Fibroblast of skin of abdomen (primary cell): Measurements from ENCODE around the gene PRR19.
"Not testable (repeated sequence)": the region's sequence is repeated elsewhere in the genome, so short reads cannot be mapped to it uniquely, and the experiment has no call there.

Source experiments
- DNase-seq: peaks from one replicate; pipeline ENCODE4 v3.0.0-alpha.2; 2013

Gene PRR19

DNA sequence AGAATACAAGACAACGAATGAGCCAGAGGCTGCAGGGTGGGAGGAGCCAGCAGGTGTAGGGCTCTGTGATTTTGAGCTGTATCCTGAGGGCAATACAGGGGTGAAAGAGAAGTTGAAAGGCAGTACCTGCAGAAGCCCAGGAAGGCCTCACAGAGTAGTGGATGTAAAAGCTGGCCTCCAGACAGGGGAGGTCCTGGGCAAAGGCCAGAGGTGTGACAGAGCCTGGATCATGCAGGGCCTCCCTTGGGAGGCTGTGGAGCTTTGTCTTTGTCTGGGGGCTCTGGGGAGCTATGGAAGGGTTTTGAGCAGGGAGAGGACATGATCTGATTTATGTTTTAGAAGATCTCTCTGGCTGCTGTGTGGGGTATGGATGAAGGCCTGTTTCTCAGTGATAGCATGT, 26.2 kb downstream of the PRR19 start:
- DNase-seq, result no peak

DNA sequence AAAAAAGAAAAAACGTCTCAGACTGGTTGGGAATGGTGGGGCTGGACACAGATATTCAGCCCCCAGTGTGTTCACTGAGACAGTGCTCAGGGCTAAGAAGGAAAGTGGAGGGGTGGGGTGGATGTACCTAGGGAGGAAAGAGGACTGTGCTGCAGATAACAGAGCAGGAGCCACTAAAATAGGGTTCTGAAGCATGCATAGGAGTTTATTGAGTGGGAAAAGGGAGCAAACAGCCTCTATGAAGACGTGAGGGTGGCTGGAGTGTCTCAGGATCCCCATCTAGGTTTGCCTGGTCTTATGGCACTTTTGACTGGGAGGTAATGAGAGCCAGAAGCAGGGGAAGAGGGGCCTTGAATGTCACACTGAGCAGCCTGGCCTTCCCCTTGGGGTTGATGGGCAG, 26.9 kb downstream of the PRR19 start:
- DNase-seq, result no peak

DNA sequence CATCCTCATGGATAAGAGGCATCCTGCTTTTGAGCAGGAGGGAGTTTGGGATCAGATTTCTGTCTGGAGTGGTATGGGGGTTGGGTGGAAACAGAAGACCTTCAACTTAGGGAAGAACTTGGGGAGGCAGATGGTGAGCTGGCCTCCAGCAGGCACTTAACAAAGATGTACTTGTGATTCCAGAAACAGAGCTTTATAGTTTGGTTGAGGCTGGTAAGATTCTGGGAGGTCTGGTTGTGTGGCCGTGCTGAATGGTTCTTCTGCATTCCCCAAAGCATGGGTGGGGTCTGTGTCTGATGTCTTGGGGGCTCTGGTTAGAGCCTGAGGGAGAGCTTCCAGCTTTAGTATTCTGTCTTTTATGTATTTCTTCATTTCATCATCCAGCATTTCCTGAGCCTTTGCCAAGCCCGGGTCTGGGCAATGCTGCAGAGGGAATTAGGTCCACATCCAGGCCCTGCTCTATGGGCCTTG, 28.3 kb downstream of the PRR19 start:
- peak; percentile 63 for DNase-seq

DNA sequence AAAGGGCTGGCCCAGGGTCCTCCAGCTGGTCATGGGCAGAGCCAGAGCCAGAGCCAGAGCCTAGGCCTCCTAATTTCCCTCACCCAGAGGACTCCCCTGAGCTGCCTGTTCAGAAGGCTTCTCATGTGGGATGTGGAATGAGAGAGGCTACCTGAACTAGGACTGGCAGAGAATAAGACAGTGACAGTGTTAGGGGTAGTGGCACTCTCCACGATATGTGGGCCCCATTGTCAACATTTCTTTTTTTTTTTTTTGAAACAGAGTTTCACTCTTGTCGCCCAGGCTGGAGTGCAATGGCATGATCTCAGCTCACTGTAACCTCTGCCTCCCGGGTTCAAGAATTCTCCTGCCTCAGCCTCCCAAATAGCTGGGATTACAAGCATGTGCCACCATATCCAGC, 29.4 kb downstream of the PRR19 start:
- not testable (repeated sequence) for DNase-seq

DNA sequence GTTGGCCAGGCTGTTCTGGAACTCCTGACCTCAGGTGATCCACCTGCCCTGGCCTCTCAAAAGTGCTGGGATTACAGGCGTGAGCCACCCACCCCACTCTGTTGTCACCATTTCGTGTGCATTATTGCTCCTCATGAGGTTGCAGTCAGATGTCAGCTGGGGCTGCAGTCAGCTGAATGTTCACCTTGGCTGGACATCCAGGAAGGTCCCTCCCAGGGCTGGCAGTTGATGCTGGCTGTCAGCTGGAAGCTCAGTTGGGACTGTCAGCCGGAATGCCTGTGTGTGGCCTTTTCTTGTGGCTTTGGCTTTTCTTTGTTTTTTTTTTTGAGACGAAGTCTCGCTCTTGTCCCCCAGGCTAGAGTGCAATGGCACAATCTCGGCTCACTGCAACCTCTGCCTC, 30.1 kb downstream of the PRR19 start:
- no peak for DNase-seq

DNA sequence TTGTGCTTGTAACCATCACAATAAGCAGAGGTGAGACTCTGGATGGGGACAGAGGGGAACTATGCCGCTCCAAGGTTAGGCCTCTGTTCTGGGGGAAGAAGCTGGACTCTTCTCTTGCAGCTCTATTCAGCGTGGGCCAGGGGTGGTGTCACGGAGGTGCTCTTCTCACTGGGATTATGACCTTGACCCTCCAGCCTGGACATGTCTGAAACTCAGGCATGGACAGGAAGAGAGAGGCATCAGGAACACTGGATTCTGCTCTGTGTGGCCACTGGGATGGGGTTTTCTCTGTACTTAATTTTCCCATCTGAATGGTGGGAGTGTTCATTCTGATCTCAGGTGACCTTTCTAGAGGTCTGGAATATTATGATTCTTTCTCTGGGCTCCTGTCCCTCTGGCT, 31.1 kb downstream of the PRR19 start:
- DNase-seq, result no peak

DNA sequence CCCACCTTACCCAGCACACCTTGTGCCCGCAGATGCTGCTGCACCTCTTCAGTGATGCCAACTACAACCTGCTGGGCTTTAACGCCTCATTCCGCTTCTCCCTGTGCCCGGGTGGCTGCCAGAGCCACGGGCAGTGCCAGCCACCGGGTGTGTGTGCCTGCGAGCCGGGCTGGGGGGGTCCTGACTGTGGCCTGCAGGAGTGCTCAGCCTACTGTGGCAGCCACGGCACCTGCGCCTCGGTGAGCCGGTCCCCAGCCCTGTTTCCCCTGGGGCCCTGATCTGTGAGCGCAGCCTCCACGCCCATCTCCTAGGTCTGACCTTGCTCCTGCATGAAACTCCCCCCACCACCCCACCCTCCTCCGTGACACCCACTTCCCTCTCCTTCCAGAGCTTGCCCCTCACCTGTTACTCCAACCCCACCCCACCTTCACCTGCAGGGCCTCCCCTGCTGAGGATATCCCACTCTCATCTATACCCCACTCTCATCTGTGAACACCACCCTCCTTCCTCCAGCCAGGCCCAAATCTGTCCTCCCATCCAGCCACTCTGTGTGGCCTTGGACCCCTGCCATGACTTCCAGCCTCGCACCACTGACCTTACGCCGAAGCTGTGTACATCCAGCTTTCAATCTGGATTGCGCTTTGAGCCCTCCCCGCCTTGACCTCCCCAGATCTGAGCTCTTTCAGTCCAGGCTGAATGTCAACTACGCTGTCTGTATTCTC, 32.2 kb downstream of the PRR19 start:
- no peak for DNase-seq

DNA sequence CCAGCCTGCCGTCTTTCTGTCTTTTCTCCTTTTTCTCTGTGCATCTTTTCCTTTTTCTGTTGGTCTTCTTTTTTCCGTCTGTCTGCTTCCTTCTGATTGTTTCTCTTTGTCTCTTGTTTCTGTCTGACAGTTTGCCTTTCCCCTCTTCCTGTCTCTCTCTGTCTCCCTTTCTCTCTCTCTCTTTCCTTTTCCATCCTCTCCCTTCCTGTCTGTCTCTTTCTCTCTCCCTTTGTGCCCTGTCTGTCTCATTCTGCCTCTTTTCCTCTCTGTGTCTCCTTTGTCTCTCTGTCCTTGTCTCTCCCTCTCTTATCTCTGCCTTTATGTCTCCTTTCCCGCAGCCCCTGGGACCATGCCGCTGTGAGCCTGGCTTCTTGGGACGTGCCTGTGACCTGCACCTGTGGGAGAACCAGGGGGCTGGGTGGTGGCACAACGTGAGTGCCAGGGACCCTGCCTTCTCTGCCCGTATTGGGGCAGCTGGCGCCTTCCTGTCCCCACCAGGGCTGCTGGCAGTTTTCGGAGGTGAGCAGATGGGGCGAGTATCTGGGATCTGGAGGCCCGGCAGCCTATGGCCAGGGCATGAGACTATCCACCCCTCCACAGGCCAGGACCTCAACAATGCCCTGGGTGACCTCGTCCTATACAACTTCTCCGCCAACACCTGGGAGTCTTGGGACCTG, 32.9 kb downstream of the PRR19 start:
- no peak for DNase-seq

DNA sequence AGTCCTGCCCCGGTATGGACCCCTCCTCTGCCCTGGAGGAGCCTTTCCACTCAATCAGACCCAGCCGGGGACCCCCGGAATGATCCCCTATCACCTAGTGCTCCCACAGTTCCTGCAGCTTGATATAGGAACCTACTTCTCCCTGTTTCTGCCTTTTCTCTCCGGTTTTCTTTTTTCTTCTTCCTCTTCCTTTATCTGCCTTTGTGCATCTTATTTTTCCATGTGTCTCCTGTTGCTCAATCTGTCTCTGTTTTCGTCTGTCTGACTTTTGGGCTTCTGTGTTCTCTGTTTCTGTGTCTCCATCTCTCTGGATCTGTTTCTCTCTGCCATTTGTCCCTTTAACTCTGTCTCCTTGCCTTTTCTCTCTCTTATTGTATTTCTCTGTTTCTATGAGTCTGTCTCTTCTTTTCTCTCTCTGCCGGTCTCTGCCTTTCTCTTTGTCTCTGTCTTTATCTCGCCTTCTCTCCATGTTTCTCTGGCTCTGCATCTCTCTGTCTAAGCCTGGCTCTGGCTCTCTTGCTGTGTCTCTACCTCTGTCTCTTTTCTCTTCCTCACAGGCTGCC, 33.5 kb downstream of the PRR19 start:
- DNase-seq, result no peak

DNA sequence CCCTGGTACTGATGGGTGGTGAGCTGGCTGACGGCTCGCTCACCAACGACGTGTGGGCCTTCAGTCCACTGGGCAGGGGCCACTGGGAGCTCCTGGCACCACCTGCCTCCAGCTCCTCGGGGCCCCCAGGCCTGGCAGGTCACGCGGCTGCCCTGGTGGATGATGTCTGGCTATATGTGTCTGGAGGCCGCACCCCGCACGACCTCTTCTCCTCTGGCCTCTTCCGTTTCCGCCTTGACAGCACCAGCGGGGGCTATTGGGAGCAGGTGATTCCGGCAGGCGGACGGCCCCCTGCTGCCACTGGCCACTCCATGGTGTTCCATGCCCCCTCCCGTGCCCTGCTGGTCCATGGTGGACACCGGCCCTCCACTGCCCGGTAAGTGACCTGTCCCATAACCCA, 34.0 kb downstream of the PRR19 start:
- no peak for DNase-seq

DNA sequence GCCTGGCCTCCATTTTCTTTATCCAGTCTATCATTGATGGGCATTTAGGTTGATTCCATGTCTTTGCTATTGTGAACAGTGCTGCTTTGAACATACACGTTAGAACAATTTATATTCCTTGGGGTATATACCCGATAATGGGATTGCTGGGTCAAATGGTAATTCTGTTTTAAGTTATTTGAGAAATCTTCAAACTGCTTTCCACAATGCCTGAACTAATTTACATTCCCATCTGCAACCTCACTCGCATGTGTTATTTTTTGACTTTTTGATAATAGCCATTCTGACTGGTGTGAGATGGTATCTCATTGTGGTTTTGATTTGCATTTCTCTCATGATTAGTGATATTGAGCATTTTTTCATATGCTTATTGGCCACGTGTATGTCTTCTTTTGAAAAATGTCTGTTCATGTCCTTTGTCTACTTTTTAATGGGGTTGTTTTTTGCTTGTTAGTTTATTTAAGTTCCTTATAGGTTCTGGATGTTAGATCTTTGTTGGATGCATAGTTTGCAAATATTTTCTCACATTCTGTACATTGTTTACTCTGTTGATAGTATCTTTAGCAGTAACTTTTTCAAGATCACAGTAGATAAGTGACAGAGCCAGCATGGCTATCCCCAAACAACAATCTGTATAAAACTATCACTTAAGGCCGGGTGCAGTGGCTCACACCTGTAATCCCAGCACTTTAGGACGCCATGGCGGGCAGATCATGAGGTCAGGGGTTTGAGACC, 37.4 kb downstream of the PRR19 start:
- not testable (repeated sequence) for DNase-seq

DNA sequence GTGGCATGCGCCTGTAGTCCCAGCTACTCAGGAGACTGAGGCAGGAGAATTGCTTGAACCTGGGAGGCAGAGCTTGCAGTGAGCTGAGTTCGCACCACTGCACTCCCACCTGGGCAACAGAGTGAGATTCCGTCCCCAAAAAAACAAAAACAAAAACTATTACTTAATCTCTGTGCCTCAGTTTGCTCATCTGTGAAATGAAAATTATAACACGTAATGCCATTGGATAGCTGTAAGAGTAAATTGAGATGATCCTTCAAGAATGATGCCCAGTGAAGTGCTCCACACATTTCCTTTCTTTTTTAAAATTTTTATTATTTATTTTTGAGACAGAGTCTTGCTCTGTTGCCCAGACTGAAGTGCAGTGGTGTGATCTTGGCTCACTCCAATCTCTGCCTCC, 38.0 kb downstream of the PRR19 start:
- not testable (repeated sequence) for DNase-seq

DNA sequence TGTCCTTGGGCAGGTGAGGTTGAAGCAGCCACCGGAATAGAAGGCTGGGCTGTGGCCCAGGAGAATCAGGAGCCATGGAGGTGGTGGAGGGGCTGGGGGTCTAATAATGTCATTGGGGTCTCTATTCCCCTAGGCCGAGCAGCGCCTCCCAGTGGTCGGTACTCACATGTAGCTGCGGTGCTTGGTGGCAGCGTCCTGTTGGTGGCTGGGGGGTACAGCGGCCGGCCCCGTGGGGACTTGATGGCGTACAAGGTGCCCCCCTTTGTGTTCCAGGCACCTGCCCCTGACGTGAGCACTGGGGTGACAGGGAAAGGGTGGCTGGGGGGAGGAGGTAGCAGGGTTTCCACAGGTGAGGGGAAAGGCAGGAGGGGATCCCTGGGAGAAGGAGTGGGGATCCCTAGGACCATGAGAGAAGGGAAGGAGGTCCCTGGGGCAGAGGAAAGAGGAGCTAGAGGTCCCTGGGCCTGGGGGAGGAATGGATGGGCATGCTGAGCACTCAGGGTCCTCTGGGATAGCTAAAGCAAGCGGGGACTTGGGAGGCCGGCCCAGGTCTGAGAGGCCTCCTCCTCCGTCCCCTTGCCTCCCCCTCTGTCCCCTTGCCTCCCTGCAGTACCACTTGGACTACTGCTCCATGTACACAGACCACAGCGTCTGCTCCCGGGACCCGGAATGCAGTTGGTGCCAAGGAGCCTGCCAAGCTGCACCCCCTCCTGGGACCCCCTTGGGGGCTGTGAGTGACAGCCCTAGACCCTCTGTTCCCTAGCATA, 41.6 kb downstream of the PRR19 start:
- no peak for DNase-seq

DNA sequence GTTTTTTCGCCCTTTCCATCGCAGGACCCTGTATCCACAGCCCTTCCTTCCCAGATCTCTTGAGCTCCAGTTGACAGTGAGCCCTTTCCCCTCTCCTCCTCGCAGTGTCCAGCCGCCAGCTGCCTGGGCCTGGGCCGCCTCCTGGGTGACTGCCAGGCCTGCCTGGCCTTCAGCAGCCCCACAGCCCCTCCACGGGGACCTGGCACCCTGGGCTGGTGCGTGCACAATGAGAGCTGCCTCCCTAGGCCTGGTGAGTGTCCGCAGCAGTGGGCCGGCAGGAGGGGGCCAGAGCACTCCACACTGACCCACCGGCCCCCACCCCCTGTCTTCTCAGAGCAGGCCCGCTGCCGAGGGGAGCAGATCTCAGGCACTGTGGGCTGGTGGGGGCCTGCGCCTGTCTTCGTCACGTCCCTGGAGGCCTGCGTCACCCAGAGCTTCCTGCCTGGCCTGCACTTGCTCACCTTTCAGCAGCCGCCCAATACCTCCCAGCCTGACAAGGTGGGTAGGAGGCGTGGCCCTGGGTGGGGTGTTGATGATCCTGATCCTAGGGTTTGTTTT, 42.5 kb downstream of the PRR19 start:
- no peak for DNase-seq

DNA sequence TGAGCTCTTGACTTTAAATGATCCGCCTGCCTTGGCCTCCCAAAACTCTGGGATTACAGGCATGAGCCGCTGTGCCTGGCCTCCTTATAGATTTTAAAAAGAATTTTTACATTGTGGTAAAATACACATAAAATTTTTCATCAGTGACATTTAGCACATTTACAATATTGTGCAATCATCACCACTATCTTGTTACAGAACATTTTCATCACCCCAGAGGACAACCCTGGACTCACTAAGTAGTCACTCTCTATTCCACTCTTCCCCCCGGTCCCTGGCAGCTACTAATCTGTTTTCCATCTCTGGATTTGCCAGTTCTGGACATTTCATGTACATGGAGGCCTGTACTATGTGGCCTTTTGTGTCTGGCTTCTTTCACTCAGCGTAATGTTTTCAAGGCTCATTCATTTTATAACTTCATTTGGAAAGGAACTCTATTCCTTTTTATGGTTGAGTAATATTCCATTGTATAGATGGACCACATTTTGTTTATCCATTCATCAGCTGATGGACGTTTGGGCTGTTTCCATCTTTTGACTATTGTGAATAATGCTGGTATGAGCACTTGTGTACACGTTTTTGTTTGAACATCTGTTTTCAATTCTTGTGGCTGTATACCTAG, 43.4 kb downstream of the PRR19 start:
- peak; percentile 40 for DNase-seq

DNA sequence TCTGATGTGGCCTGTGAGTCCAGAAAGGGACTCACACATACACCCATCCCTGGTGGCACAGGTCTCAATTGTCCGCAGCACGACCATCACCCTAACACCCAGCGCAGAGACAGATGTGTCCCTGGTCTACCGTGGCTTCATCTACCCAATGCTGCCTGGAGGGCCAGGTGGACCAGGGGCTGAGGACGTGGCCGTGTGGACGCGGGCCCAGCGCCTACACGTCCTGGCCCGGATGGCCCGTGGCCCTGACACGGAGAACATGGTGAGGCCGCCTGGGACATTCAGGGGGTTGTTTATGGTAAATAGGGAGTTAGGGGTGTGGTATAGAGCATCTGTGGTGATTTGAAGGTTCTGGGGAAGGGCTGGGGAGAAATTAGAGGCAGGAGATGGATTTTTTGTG, 46.3 kb downstream of the PRR19 start:
- DNase-seq, result no peak

DNA sequence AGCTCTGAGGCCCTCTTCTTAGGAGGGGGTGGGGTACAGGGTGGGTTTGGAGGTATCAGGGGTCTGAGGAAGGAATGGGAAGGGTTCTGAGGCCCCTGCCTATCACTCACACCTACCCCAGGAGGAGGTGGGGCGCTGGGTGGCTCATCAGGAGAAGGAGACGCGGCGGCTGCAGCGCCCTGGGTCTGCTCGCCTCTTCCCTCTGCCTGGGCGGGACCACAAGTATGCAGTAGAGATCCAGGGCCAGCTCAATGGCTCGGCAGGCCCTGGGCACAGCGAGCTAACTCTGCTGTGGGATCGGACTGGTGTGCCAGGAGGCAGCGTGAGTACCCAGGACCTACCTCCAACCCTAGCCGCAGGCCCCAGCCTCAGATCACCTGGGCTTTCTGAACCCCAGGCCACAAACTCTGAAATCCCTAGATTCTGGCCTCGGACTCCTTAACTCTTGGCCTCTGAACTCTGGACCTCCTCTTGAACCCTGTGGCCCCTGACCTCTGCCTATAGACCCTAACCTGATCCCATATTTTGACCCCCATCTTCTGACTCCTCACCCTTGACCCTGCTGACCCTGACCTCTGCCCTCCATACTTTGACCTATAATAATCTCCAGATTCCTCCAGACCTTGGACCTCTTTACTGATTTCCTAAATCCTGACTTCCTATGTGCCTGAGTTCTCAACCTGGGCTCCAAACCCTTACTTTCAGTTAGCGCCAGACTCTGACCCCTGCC, 47.6 kb downstream of the PRR19 start:
- DNase-seq, result no peak

DNA sequence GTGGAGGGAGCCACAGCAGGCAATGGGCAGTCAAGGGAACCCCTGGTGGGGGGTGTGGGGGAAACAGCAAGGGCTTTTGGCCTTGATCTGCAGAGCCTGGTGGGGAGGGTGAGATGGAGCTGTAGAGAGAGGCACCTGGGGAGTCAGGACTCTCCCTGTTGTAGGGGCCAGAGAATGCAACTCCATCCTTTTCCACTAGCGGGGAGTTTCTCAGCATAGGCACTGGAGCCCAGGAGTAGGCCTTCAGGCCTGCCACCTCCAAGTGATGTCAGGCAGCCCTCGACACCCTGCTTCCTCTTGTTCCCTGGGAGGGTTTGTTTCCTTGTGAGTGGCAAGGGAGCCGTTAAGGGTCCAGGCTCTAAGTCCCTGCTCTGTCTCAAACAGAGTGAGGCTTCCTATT, 48.5 kb downstream of the PRR19 start:
- DNase-seq, result no peak

DNA sequence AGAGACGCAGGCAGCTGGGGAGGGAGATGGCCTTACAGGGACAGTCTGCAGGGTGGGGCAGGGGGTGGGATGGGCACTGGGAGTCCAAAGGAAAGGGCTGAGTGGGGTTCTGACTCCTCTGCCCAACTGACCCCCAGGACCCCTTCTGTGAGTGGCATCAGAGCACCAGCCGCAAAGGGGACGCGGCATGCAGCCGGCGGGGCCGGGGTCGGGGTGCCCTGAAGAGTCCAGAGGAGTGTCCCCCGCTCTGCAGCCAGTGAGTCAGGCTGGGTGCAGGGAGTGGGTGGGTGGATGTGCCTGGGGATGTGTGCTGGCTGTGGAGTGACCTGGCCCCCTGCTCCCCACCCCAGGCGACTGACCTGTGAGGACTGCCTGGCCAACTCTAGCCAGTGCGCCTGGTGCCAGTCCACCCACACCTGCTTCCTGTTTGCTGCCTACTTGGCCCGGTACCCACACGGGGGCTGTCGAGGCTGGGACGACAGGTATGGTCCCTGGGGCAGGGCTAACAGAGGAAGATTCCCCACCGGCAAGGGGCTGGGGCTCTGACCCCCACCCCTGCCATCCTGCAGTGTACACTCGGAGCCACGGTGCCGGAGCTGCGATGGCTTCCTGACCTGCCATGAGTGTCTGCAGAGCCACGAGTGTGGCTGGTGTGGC, 49.3 kb downstream of the PRR19 start:
- DNase-seq, result no peak
